22Rv1 (cell line): ENCODE measurements around the gene ACAD10.

Experiments
- CTCF ChIP-seq: fragments of 450-650 bp; IDR thresholded peaks from 2 replicates; pipeline ENCODE4 v1.5.1; 2017; ENCODE audit warnings: mild to moderate bottlenecking
- ZFX ChIP-seq: fragments of 450-650 bp; IDR thresholded peaks from 2 replicates; pipeline ENCODE4 v1.6.1; 2017; ENCODE audit warnings: antibody characterized with exemption, borderline replicate concordance

- TF ChIP-seq CTCF (no peak), ZFX (no peak)
Observed at GRCh38 chr12:111672822-111673381, 13.0 kb upstream of the ACAD10 start.
